B cell (primary cell): ENCODE data around the gene MLLT10. TPM values are rescaled to one million over a fixed set of nuclear protein-coding genes. Genes with fewer than 3 reads are reported as not detected.
A peak's percentile ranks its signal among the peaks of the same experiment; 100 is the strongest.

Source experiments
- ATAC-seq: fragments of 200-7000 bp; cut with Tn5 transposase; one replicate; pipeline ENCODE4 v1.10.0; 2021; ENCODE audit warnings: low read depth, mild to moderate bottlenecking, moderate number of reproducible peaks, moderate library complexity
- CTCF ChIA-PET: fragments of 350-600 bp; sonication (Branson Sonifier 250); formaldehyde crosslinking; loops from one replicate; lab custom pipeline; 2021; ENCODE audit warnings: antibody characterized with exemption, inconsistent platforms; lab: Charles Lee
- POLR2A ChIA-PET: fragments of 350-600 bp; sonication (Branson Sonifier 250); formaldehyde crosslinking; loops from one replicate; lab custom pipeline; 2021; ENCODE audit warnings: antibody characterized with exemption; lab: Charles Lee
- DNase-seq: peaks from one replicate; pipeline ENCODE4 v3.0.0; 2013
- H2AFZ ChIP-seq: 2 replicates; pipeline ENCODE4 v1.6.1; 2012; ENCODE audit warnings: mild to moderate bottlenecking, low read depth, low read length; ENCODE audit not compliant: insufficient read depth, poor library complexity, severe bottlenecking
- H3K27ac ChIP-seq, 2 donors: 1 replicate in 1 of 2; 2 replicates in 1 of 2; pipeline ENCODE4 v1.5.1; 2012 to 2013; ENCODE audit warnings: low read length in 2 of 2, mild to moderate bottlenecking in 2 of 2, moderate library complexity in 1 of 2
- H3K27me3 ChIP-seq, 4 experiments: fragments of 200-600 bp in 1 of 4; sonication (generic) in 1 of 4; replicated peaks in 1 of 4; 1 replicate in 2 of 4; 2 replicates in 2 of 4; pipeline versions ENCODE4 v1.6.1 to v1.7.0; 2013 to 2016; ENCODE audit warnings: low read length in 3 of 4, mild to moderate bottlenecking in 2 of 4, mixed read lengths in 1 of 4, moderate library complexity in 1 of 4; ENCODE audit not compliant: insufficient read depth in 4 of 4, control insufficient read depth in 3 of 4; ENCODE audit errors: control extremely low read depth in 1 of 4
- H3K36me3 ChIP-seq, 2 experiments: replicated peaks in 1 of 2; 1 replicate in 1 of 2; 2 replicates in 1 of 2; pipeline versions ENCODE4 v1.6.1 to v1.7.1; 2013; ENCODE audit warnings: low read length in 1 of 2; ENCODE audit not compliant: insufficient read depth in 2 of 2, control insufficient read depth in 1 of 2; ENCODE audit errors: control extremely low read depth in 1 of 2, extremely low read depth in 1 of 2
- H3K4me1 ChIP-seq, 2 donors: fragments of 200-600 bp in 1 of 2; sonication (generic) in 1 of 2; 1 replicate in 1 of 2; 2 replicates in 1 of 2; pipeline versions ENCODE4 v1.5.1 to v1.6.1; 2013 to 2017; ENCODE audit warnings: low read length in 2 of 2; ENCODE audit not compliant: control insufficient read depth in 2 of 2, insufficient read depth in 2 of 2
- H3K4me2 ChIP-seq: replicated peaks from 2 replicates; pipeline ENCODE3; 2012; ENCODE audit warnings: mild to moderate bottlenecking, low read depth, low read length; ENCODE audit not compliant: poor library complexity, severe bottlenecking
- H3K4me3 ChIP-seq, 5 experiments: fragments of 200-600 bp in 1 of 5; sonication (generic) in 1 of 5; 1 replicate in 3 of 5; 2 replicates in 2 of 5; pipeline versions ENCODE4 v1.5.1 to v1.7.0; 2011 to 2016; ENCODE audit warnings: low read length in 4 of 5, mild to moderate bottlenecking in 4 of 5, low read depth in 2 of 5, control low read depth in 1 of 5, moderate library complexity in 1 of 5; ENCODE audit not compliant: insufficient read depth in 1 of 5; ENCODE audit errors: control extremely low read depth in 1 of 5, extremely low read depth in 1 of 5
- H3K79me2 ChIP-seq: fragments of 200-600 bp; sonication (generic); one replicate; pipeline ENCODE4 v1.6.0; 2016; ENCODE audit warnings: low read length; ENCODE audit not compliant: control insufficient read depth, insufficient read depth
- H3K9ac ChIP-seq: fragments of 200-600 bp; sonication (generic); 2 replicates; pipeline ENCODE4 v1.6.1; 2017; ENCODE audit warnings: mild to moderate bottlenecking, low read length, moderate library complexity
- H3K9me3 ChIP-seq, 3 donors: one replicate each; pipeline versions ENCODE4 v1.6.1 to v1.7.1; 2013; ENCODE audit warnings: low read length in 2 of 3; ENCODE audit not compliant: control insufficient read depth in 2 of 3, insufficient read depth in 1 of 3; ENCODE audit errors: control extremely low read depth in 1 of 3
- H4K20me1 ChIP-seq: 2 replicates; pipeline ENCODE4 v1.6.0; 2012; ENCODE audit warnings: mild to moderate bottlenecking, low read length; ENCODE audit not compliant: insufficient read depth, control insufficient read depth, poor library complexity, severe bottlenecking
- H3K27ac Mint-ChIP-seq: one replicate; pipeline ENCODE4 v1.8.0; 2021; ENCODE audit warnings: mixed read lengths
- H3K27me3 Mint-ChIP-seq: one replicate; pipeline ENCODE4 v1.8.0; 2021; ENCODE audit warnings: mixed read lengths
- H3K4me1 Mint-ChIP-seq: one replicate; pipeline ENCODE4 v1.8.0; 2021; ENCODE audit warnings: mixed read lengths
- H3K4me3 Mint-ChIP-seq: one replicate; pipeline ENCODE4 v1.8.0; 2021; ENCODE audit warnings: mixed read lengths
- H3K9me3 Mint-ChIP-seq: one replicate; pipeline ENCODE4 v1.8.0; 2022; ENCODE audit warnings: mixed read lengths; ENCODE audit not compliant: insufficient read depth
- CTCF ChIP-seq: fragments of 200-600 bp; IDR thresholded peaks from one replicate; pipeline ENCODE4 v1.8.0; 2022; ENCODE audit warnings: antibody characterized with exemption, mild to moderate bottlenecking
- EZH2 ChIP-seq: IDR thresholded peaks from 2 replicates; pipeline ENCODE4 v1.6.1; 2012; ENCODE audit warnings: borderline replicate concordance, low read depth, mild to moderate bottlenecking, moderate library complexity, low read length; ENCODE audit not compliant: insufficient read depth, poor library complexity, severe bottlenecking
- WGBS: methylation state at CpG from one replicate; pipeline ENCODE4 v1.1.5; 2013; ENCODE audit warnings: missing lambda C conversion rate; ENCODE audit not compliant: insufficient coverage; 5-methylcytosine and 5-hydroxymethylcytosine counted together
- intact Hi-C: fragments of 100-400 bp; cut with micrococcal nuclease; formaldehyde crosslinking; loops from one replicate; pipeline ENCODE4 v1.10.0; 2022
- polyA plus RNA-seq: library from polyadenylated mRNA; depleted of rRNA; stranded (reverse); fragments of >200 nt; gene quantifications from 2 replicates; pipeline ENCODE4 v1.2.3, GENCODE V29; 2012
- total RNA-seq, 2 donors: library from RNA; stranded (reverse); fragments of 120-200 nt in 1 of 2; gene quantifications; 1 replicate in 1 of 2; 2 replicates in 1 of 2; pipeline versions ENCODE4 v1.2.3 to v1.2.4, GENCODE V29; 2013 to 2022

MLLT10 gene
- total and polyA plus RNA-seq, 2 donors (not counting 1 experiment from before 2014, with no cell fraction given) = 21.7 to 70.5 TPM

DNA sequence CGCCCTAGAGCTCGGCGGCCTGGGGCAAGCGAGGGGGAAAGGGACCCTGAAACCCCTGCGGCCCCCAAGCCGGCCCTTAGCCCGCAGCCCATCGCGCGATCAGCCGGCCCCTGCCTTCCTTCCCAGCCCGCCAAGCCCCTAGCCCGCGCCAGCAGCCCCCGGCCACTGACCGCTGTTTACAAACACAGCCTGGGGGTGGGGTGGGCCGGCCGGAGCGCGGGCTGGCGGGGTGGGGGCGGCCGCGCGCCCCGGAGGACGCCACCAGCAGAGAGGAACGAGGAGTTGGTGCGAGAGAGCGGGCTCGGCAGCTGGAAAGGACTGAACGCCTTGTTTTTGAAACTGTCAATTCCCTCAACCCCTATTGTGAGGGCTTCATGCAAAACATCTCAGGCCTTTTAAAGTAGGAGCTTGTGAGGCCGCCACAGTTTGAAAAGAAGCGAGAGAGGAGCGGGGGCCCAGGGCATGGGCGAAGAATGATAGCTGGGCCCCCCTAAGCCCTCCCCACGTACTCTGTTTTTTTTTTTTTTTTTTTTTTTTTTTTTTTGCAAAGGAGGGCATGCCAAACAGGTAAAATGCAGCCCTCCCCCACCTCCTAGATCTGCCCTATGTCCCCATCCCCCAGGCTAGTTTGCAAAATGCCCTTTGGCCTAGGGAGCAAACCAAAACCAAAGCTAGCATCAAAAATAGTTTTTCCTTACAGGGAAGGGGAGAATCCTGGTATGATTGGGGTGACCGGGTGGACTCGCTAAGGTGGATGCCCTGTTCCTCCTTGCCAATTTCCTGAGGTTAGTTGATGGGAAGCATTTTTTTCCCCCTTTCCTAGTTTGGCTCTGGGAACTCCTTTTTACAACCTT lies 23.6 kb upstream of the MLLT10 start:
- ChIA-PET POLR2A (no interaction called here), CTCF (interaction anchor here (0.6 to 1.5 kb wide), 2 partner anchors 14 to 166 kb away, joined by 3 to 6 read pairs; no protein-coding TSS in a partner anchor)
- no peak overlapping the region for H3K4me3 Mint-ChIP-seq
- WGBS = 31% methylated on average over 22 of the region's 39 CpGs
- H4K20me1 ChIP-seq = no peaks in the 10 kb centered on the region
- H3K4me2 ChIP-seq = peak overlapping the region; percentile 56
- H2AFZ ChIP-seq = peak overlapping the region; percentile 59
- no peak for ATAC-seq
- H3K27ac Mint-ChIP-seq = no peak overlapping the region
- peaks cover 73% of the 10 kb centered on the region for H3K27me3 Mint-ChIP-seq
- intact Hi-C loops = no loop called here
- no peak overlapping the region for H3K4me3 ChIP-seq
- H3K79me2 ChIP-seq = no peaks in the 10 kb centered on the region
- H3K9me3 Mint-ChIP-seq = no peaks in the 10 kb centered on the region
- H3K27ac ChIP-seq = no peak overlapping the region
- peaks cover 0 to 74% (median 47%) of the 10 kb centered on the region in 4 experiments for H3K27me3 ChIP-seq
- H3K4me1 ChIP-seq = peaks cover 8% of the 10 kb centered on the region in 2 donors
- DNase-seq = no peak
- H3K9me3 ChIP-seq = peaks cover 0 to 15% (median 0%) of the 10 kb centered on the region in 3 donors
- no peak overlapping the region for H3K9ac ChIP-seq
- no peaks in the 10 kb centered on the region for H3K36me3 ChIP-seq
- H3K4me1 Mint-ChIP-seq = no peaks in the 10 kb centered on the region
- TF ChIP-seq EZH2 = no peak
- no peak for TF ChIP-seq CTCF

DNA sequence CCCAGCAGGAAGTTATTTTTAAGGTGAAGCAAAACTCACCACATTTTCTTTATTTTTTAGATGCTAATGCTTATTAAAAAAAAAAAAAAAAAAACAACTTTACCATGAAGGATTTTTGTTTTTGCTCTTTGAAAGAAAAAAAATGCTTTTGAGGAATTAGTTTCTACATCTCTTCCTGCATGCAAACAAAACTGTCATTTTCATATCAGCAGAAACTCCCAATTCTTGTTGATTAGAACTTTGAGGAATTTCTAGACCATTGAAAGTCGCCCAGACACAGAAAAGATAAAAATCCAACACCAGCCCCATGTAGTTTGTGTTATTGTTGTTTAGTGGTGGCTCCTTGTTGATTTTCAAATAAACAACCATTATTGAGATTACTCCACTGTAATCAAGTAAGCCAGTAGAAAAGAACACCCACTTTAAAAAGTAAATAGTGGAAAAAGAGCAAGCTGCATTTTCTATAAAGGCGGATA lies 22.9 kb upstream of the MLLT10 start:
- H3K4me3 Mint-ChIP-seq = no peak overlapping the region
- ATAC-seq (no peak), DNase-seq (no peak)
- Histone ChIP-seq H3K4me2 (no peak overlapping the region), H2AFZ (no peak overlapping the region), H3K9me3 (peaks cover 0 to 15% (median 0%) of the 10 kb centered on the region in 3 donors), H3K79me2 (no peaks in the 10 kb centered on the region), H3K36me3 (no peaks in the 10 kb centered on the region), H3K27ac (no peak overlapping the region), H4K20me1 (no peaks in the 10 kb centered on the region), H3K4me3 (no peak overlapping the region), H3K9ac (no peak overlapping the region), H3K27me3 (peaks cover 0 to 76% (median 54%) of the 10 kb centered on the region in 4 experiments), H3K4me1 (peaks cover 10 to 13% of the 10 kb centered on the region in 2 donors)
- TF ChIP-seq EZH2 = no peak
- TF ChIP-seq CTCF = no peak
- H3K9me3 Mint-ChIP-seq = no peaks in the 10 kb centered on the region
- intact Hi-C loops = no loop called here
- H3K4me1 Mint-ChIP-seq = peaks cover 6% of the 10 kb centered on the region
- CTCF ChIA-PET = interaction anchor here (1.5 kb wide), 1 partner anchor 15 kb away, joined by 6 read pairs; no protein-coding TSS in a partner anchor
- WGBS = no CpG with 5 or more reads among the region's 2 CpGs
- H3K27me3 Mint-ChIP-seq = peaks cover 74% of the 10 kb centered on the region
- H3K27ac Mint-ChIP-seq = no peak overlapping the region
- POLR2A ChIA-PET = no interaction called here
